Nephron (organoid): Measurements from ENCODE around the gene ABLIM1.

Experiments
- H3K27ac Mint-ChIP-seq, 3 experiments: 2 replicates each; pipeline ENCODE4 v1.8.0; 2020; ENCODE audit warnings: mixed read lengths in 3 of 3, mild to moderate bottlenecking in 2 of 3, moderate library complexity in 1 of 3
- H3K27me3 Mint-ChIP-seq: 2 replicates; pipeline ENCODE4 v1.8.0; 2021; ENCODE audit warnings: low read depth, mild to moderate bottlenecking, moderate library complexity, mixed read lengths
- H3K36me3 Mint-ChIP-seq: 2 replicates; pipeline ENCODE4 v1.8.0; 2020; ENCODE audit warnings: low read depth, mixed read lengths
- H3K4me1 Mint-ChIP-seq: 2 replicates; pipeline ENCODE4 v1.8.0; 2020; ENCODE audit warnings: mixed read lengths
- H3K4me3 Mint-ChIP-seq, 3 experiments: 2 replicates each; pipeline ENCODE4 v1.8.0; 2020; ENCODE audit warnings: mild to moderate bottlenecking in 3 of 3, mixed read lengths in 3 of 3, moderate library complexity in 2 of 3
- H3K9me3 Mint-ChIP-seq: 2 replicates; pipeline ENCODE4 v1.8.0; 2020; ENCODE audit warnings: mixed read lengths
- CTCF ChIP-seq, 3 experiments: fragments of 200-600 bp; sonication (generic); IDR thresholded peaks; one replicate each; pipeline ENCODE4 v1.5.0; 2021; ENCODE audit warnings: antibody characterized with exemption in 3 of 3; ENCODE audit not compliant: unreplicated experiment in 3 of 3

ABLIM1 gene

GRCh38 chr10:114678820-114679219 is 20.7 kb upstream of the ABLIM1 start:
- TF ChIP-seq CTCF (IDR thresholded peaks at IDR 0.05; ENCODE audit: unreplicated experiment in 3 of 3): no peak
- H3K27me3 Mint-ChIP-seq: no peaks in the 10 kb centered on the region
- H3K27ac Mint-ChIP-seq: peak overlapping the region; percentile 8 to 32 (median 19)
- H3K4me1 Mint-ChIP-seq: peaks cover 27% of the 10 kb centered on the region
- no peaks in the 10 kb centered on the region for H3K36me3 Mint-ChIP-seq
- H3K9me3 Mint-ChIP-seq: peaks cover 3% of the 10 kb centered on the region
- H3K4me3 Mint-ChIP-seq: no peak overlapping the region

GRCh38 chr10:114678336-114678735 is 20.3 kb upstream of the ABLIM1 start:
- Mint-ChIP-seq H3K27ac (peak overlapping the region in 2 of 3 experiments; percentile 8 to 62), H3K4me1 (peaks cover 24% of the 10 kb centered on the region), H3K4me3 (no peak overlapping the region), H3K36me3 (no peaks in the 10 kb centered on the region), H3K9me3 (peaks cover 3% of the 10 kb centered on the region), H3K27me3 (no peaks in the 10 kb centered on the region)
- no peak for TF ChIP-seq CTCF (IDR thresholded peaks at IDR 0.05; ENCODE audit: unreplicated experiment in 3 of 3)

- H3K9me3 Mint-ChIP-seq: peaks cover 3% of the 10 kb centered on the region
- no peak for TF ChIP-seq CTCF (IDR thresholded peaks at IDR 0.05; ENCODE audit: unreplicated experiment in 3 of 3)
- no peaks in the 10 kb centered on the region for H3K36me3 Mint-ChIP-seq
- H3K27me3 Mint-ChIP-seq: no peaks in the 10 kb centered on the region
- H3K27ac Mint-ChIP-seq: no peak overlapping the region
- no peak overlapping the region for H3K4me3 Mint-ChIP-seq
- H3K4me1 Mint-ChIP-seq: peaks cover 4% of the 10 kb centered on the region
Measured at GRCh38 chr10:114674346-114674745, 16.3 kb upstream of the ABLIM1 start.

- TF ChIP-seq CTCF (IDR thresholded peaks at IDR 0.05; ENCODE audit: unreplicated experiment in 3 of 3): no peak
- H3K9me3 Mint-ChIP-seq: peaks cover 6% of the 10 kb centered on the region
- no peak overlapping the region for H3K27ac Mint-ChIP-seq
- H3K27me3 Mint-ChIP-seq: peaks cover 7% of the 10 kb centered on the region
- no peaks in the 10 kb centered on the region for H3K36me3 Mint-ChIP-seq
- H3K4me3 Mint-ChIP-seq: no peak overlapping the region
- peaks cover 5% of the 10 kb centered on the region for H3K4me1 Mint-ChIP-seq
Measured at GRCh38 chr10:114669648-114670047, 11.6 kb upstream of the ABLIM1 start.

GRCh38 chr10:114668375-114669080 is 10.5 kb upstream of the ABLIM1 start:
- no peaks in the 10 kb centered on the region for H3K36me3 Mint-ChIP-seq
- peaks cover 7% of the 10 kb centered on the region for H3K27me3 Mint-ChIP-seq
- H3K9me3 Mint-ChIP-seq: peaks cover 6% of the 10 kb centered on the region

More at GRCh38 chr10:114668375-114669080, 10.5 kb upstream of the ABLIM1 start:
- H3K27ac Mint-ChIP-seq: no peak overlapping the region
- peaks cover 9% of the 10 kb centered on the region for H3K4me1 Mint-ChIP-seq
- no peak for TF ChIP-seq CTCF (IDR thresholded peaks at IDR 0.05; ENCODE audit: unreplicated experiment in 3 of 3)
- H3K4me3 Mint-ChIP-seq: no peak overlapping the region
